ENCODE results near the gene LAMC3.

The LAMC3 gene

GRCh38 chr9:131081868-131082267 is 72.9 kb downstream of the LAMC3 start:
- ChIA-PET CTCF (no interaction called here), POLR2A (no interaction called here)
- DNase-seq (ENCODE audit: extremely low spot score): no peak
- no peak for TF ChIP-seq HDGF (IDR thresholded peaks at IDR 0.05; ENCODE audit: borderline replicate concordance)
- no peak for TF ChIP-seq SP1 (IDR thresholded peaks at IDR 0.05)

- CTCF ChIA-PET: no interaction called here
- no peak for DNase-seq (ENCODE audit: extremely low spot score)
- POLR2A ChIA-PET: no interaction called here
- TF ChIP-seq HDGF (IDR thresholded peaks at IDR 0.05; ENCODE audit: borderline replicate concordance): no peak
- no peak for TF ChIP-seq SUZ12 (IDR thresholded peaks at IDR 0.05)
- no peak for TF ChIP-seq BHLHE40 (IDR thresholded peaks at IDR 0.05; ENCODE audit: borderline replicate concordance)
- TF ChIP-seq FOXK2 (IDR thresholded peaks at IDR 0.05): no peak
- TF ChIP-seq ARNT (IDR thresholded peaks at IDR 0.05): no peak
- no peak for TF ChIP-seq CTBP1 (IDR thresholded peaks at IDR 0.05; ENCODE audit: borderline replicate concordance)
- TF ChIP-seq ELF4 (IDR thresholded peaks at IDR 0.05): no peak
- TF ChIP-seq TARDBP (IDR thresholded peaks at IDR 0.05): no peak
These were observed 74.0 kb downstream of the LAMC3 start for GRCh38 chr9:131082774-131083512.

GRCh38 chr9:131084661-131085369 is 75.8 kb downstream of the LAMC3 start:
- no peak for DNase-seq (ENCODE audit: extremely low spot score)
- CTCF ChIA-PET: interaction anchor here (0.6 kb wide), 1 partner anchor 293 kb away, joined by 3 read pairs; no protein-coding TSS in a partner anchor
- TF ChIP-seq FOXA1 (IDR thresholded peaks at IDR 0.05): no peak
- no peak for TF ChIP-seq BHLHE40 (IDR thresholded peaks at IDR 0.05; ENCODE audit: borderline replicate concordance)
- no peak for TF ChIP-seq CTBP1 (IDR thresholded peaks at IDR 0.05; ENCODE audit: borderline replicate concordance)
- TF ChIP-seq ELF4 (IDR thresholded peaks at IDR 0.05): no peak
- no peak for TF ChIP-seq LEF1 (IDR thresholded peaks at IDR 0.05; ENCODE audit: borderline replicate concordance)
- no peak for TF ChIP-seq TARDBP (IDR thresholded peaks at IDR 0.05)
- TF ChIP-seq SUZ12 (IDR thresholded peaks at IDR 0.05): no peak
- TF ChIP-seq ZNF384 (IDR thresholded peaks at IDR 0.05): no peak
- no peak for TF ChIP-seq ARNT (IDR thresholded peaks at IDR 0.05)
- TF ChIP-seq L3MBTL2 (conservative IDR thresholded peaks at IDR 0.05): no peak
- TF ChIP-seq HDGF (IDR thresholded peaks at IDR 0.05; ENCODE audit: borderline replicate concordance): no peak
- TF ChIP-seq PKNOX1 (IDR thresholded peaks at IDR 0.05): no peak
- no peak for TF ChIP-seq NFRKB (IDR thresholded peaks at IDR 0.05)
- no peak for TF ChIP-seq FOXM1 (IDR thresholded peaks at IDR 0.05; ENCODE audit: borderline replicate concordance)
- TF ChIP-seq SP1 (IDR thresholded peaks at IDR 0.05): no peak
- TF ChIP-seq FOXK2 (IDR thresholded peaks at IDR 0.05): no peak
- POLR2A ChIA-PET: no interaction called here

- TF ChIP-seq ZNF384 (IDR thresholded peaks at IDR 0.05) (no peak), NFRKB (IDR thresholded peaks at IDR 0.05) (no peak), CTBP1 (IDR thresholded peaks at IDR 0.05; ENCODE audit: borderline replicate concordance) (no peak), PKNOX1 (IDR thresholded peaks at IDR 0.05) (no peak), HDGF (IDR thresholded peaks at IDR 0.05; ENCODE audit: borderline replicate concordance) (no peak), FOXA1 (IDR thresholded peaks at IDR 0.05) (no peak), L3MBTL2 (conservative IDR thresholded peaks at IDR 0.05) (no peak), ELF4 (IDR thresholded peaks at IDR 0.05) (no peak), TARDBP (IDR thresholded peaks at IDR 0.05) (no peak)
- ChIA-PET POLR2A (no interaction called here), CTCF (interaction anchor here (0.6 kb wide), 2 partner anchors 9 to 110 kb away, joined by 3 to 4 read pairs; no protein-coding TSS in a partner anchor)
- DNase-seq (ENCODE audit: extremely low spot score): no peak
These were observed 76.6 kb downstream of the LAMC3 start for GRCh38 chr9:131085370-131086122.

- ChIA-PET CTCF (no interaction called here), POLR2A (interaction anchor here (1.3 kb wide), 1 partner anchor 38 kb away, joined by 4 read pairs; the partner anchor contains the start of gene NUP214)
- TF ChIP-seq NFRKB (IDR thresholded peaks at IDR 0.05) (no peak), HDGF (IDR thresholded peaks at IDR 0.05; ENCODE audit: borderline replicate concordance) (no peak), PKNOX1 (IDR thresholded peaks at IDR 0.05) (no peak), L3MBTL2 (conservative IDR thresholded peaks at IDR 0.05) (no peak), SP1 (IDR thresholded peaks at IDR 0.05) (no peak), ARNT (IDR thresholded peaks at IDR 0.05) (no peak), FOXA1 (IDR thresholded peaks at IDR 0.05) (no peak), ELF4 (IDR thresholded peaks at IDR 0.05) (no peak), BHLHE40 (IDR thresholded peaks at IDR 0.05; ENCODE audit: borderline replicate concordance) (no peak), CTBP1 (IDR thresholded peaks at IDR 0.05; ENCODE audit: borderline replicate concordance) (no peak), SUZ12 (IDR thresholded peaks at IDR 0.05) (no peak), LEF1 (IDR thresholded peaks at IDR 0.05; ENCODE audit: borderline replicate concordance) (no peak), TARDBP (IDR thresholded peaks at IDR 0.05) (no peak), FOXM1 (IDR thresholded peaks at IDR 0.05; ENCODE audit: borderline replicate concordance) (no peak), ZNF384 (IDR thresholded peaks at IDR 0.05) (no peak), FOXK2 (IDR thresholded peaks at IDR 0.05) (no peak)
These were observed 78.5 kb downstream of the LAMC3 start for GRCh38 chr9:131087354-131087893.

More at GRCh38 chr9:131087354-131087893, 78.5 kb downstream of the LAMC3 start:
- no peak for DNase-seq (ENCODE audit: extremely low spot score)

All from HEK293T (cell line).